T47D (cell line): ENCODE results near the gene SPSB2.
"Not testable (repeated sequence)": the region's sequence is repeated elsewhere in the genome, so short reads cannot be mapped to it uniquely, and the experiment has no call there.

ENCODE experiments used
- DNase-seq, 2 experiments: peaks; one replicate each; pipeline versions ENCODE4 v3.0.0 to v3.0.0-alpha.2; 2011 to 2012; ENCODE audit warnings: low read depth in 1 of 2, low spot score in 1 of 2
- JUND ChIP-seq: IDR thresholded peaks from 2 replicates; pipeline ENCODE4 v1.6.1; 2012; ENCODE audit warnings: low read depth
- in situ Hi-C: cut with HindIII; loops from 2 replicates; pipeline ENCODE4 v1.10.0; 2016; ENCODE audit warnings: low sequenced_read_pairs, low pct_unique_long_range_greater_than_20kb

The SPSB2 gene

DNA sequence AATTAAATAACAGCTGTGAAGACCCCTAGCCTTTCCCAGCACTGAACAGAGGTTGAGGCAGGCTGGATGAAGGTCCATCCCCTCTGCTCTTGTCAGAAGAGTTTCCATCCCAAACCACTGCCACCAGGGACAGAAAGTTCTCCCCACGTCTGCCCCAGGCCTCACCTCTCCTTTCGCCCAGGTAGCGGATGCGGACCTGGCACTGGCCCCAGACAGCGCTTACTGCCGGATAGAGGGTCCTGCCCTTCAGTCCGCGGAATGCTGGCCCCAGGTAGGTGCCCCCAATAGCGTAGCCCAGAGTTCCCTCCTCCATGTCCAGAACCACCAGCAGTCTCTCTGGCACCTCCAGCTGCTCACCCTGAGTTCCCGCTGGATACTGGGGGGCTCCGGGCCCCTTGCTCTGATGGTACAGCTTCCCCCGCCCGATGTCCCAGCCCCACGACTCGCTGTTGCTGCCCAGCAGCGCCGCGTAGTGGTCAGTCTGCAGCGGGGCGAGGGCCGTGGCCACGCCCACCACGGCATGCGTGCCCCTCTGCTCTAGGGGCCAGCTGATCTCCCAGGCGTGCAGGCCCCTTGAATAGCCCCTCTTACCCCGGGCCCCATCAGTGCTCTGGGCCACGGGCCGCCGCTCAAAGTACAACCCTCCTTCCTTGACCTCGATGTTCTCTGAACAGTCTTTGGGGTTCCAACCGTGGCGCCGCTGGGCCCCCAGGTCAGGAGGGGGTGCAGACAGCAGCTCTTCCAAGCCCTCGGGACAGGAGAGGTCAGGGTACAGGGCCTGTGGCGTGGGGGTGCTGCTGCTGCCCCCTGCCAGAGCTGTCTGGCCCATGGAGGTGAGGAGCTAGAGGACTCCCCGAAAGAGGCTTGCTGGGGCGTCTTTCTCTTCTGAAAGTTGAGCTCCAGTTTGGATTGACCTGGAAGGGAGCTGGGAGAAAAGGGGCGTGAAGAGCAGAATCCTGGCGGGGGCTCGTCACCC, 742 bp downstream of the SPSB2 start:
- peak; percentile 17 to 53 for DNase-seq
- in situ Hi-C loops, result no loop called here
- TF ChIP-seq JUND, result no peak

DNA sequence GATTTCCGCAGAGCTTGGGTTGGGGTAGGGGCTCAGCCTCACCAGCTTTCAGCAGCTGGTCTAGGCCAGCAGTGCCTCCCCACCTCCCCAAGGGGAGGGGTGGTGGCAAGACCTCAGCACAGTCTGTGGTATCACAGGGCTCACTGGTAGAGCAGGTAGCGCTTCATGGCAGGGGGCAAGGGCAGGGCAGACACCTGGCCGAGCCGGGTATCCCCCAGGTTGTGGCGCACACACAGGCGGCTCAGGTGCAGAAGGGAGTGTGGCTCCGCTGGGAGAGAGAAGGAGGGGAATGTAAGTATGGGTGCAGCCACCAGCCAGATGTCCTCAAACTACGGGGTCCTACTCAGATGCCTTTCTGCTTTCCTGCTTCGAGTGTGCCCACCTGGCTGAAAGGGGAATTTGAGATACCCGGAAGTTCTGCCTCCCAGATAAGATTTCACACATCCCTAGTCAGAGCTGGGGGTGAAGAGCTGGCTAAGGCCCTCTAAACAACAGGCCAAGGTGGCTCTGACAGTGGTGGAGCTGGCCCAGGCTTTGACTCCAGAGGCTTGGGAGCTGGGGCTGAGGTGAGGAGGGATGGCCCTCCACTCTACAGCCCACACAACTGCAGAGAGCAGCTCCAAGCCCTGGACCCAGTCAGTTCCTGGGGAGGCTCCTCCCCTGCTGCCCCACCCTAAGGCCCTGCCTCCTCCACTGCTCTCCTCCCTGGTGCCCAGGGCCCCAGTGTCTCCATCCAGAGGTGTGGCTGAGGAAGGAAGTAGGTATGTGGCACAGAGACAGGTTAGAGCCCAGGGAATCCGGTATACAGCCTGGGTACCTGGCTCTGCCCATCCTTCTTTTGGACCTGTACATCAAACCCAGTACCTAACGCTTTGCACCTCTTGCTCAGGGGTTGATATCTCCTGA, 1.8 kb downstream of the SPSB2 start:
- in situ Hi-C loops, result no loop called here
- no peak for TF ChIP-seq JUND
- DNase-seq, result no peak

- in situ Hi-C loops, DNase-seq: not testable (repeated sequence)
These were observed 2.8 kb downstream of the SPSB2 start for GRCh38 chr12:6870304-6870703.

DNA sequence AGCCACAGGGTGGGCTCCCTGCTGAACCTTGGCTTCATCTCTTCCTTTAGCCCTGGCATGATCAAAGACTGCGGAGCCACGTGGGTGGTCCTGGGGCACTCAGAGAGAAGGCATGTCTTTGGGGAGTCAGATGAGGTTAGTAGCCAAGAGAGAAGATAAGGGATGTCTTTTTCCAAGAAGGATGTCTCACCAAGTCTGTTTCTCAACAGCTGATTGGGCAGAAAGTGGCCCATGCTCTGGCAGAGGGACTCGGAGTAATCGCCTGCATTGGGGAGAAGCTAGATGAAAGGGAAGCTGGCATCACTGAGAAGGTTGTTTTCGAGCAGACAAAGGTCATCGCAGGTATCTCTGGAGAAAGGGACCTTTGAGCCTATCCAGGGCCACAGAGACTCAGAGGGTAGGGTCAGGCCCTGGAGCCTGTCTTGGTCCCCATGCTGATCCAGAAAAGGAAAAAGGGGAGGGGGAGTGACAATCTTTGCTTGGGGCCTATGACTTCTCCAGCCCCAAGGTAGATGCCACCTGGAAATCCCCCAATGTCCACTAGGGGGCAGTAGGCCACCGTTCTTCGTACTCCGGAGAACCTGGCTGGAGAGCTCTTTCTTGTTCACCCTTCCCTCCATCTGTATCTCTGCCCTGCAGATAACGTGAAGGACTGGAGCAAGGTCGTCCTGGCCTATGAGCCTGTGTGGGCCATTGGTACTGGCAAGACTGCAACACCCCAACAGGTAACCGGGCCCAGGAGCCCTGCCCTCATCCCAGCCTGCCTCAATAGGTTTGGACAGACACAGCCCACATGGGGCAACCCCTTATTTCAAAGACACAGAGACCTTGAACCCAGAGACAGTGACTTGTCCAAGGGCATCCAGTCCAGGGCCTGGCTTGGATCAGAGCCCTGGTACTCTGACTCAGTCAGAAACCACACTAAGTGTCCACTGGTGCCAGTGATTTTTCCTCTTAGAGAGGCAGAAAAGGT, 3.8 kb downstream of the SPSB2 start:
- in situ Hi-C loops, result no loop called here
- peak; percentile 18 to 65 for DNase-seq

GRCh38 chr12:6868211-6869048, 4.7 kb downstream of the SPSB2 start:
- DNase-seq, result no peak
- TF ChIP-seq JUND, result no peak
- in situ Hi-C loops, result no loop called here

More for the DNA sequence above, 3.8 kb downstream of the SPSB2 start:
- TF ChIP-seq JUND, result no peak

DNA sequence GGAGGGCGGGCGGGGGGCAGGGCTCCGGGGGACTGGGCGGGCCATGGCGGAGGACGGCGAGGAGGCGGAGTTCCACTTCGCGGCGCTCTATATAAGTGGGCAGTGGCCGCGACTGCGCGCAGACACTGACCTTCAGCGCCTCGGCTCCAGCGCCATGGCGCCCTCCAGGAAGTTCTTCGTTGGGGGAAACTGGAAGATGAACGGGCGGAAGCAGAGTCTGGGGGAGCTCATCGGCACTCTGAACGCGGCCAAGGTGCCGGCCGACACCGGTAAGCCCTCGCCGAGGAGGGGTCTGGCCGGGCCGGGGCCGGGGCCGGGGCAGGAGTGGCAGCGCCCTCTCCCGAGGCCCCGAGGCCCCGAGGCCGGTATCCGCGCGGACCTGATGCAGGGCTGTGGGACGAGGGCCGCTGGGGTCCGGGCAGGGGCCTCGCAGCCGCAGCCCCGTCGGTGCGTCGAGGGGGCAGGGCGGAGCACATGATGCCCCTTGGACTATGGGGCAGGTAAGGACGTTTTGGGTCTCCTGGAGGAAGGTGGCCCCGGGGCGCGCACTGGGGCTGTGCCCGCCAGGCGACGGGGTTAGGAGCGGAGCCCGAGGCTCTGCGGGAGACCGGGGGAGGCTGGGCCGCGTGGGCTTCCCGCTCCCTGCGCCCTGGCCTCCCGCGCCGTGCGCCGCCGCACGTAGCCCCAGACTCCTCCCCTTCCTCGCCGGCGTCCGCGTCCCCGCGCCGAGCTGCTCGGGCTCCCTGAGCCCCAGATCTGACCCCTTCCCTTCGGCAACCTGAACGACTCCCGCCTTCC, 5.5 kb downstream of the SPSB2 start, which contains the start of gene TPI1:
TPI1 (plus strand) TSS at position 119 of the 798 bp plus-strand sequence; CDS start at position 155, 36 bp downstream.
- in situ Hi-C loops, result no loop called here
- peak; percentile 19 to 58 for DNase-seq
- TF ChIP-seq JUND, result no peak

- DNase-seq, result no peak
- in situ Hi-C loops, result no loop called here
- no peak for TF ChIP-seq JUND
These were observed 6.1 kb downstream of the SPSB2 start for GRCh38 chr12:6866920-6867412.

DNA sequence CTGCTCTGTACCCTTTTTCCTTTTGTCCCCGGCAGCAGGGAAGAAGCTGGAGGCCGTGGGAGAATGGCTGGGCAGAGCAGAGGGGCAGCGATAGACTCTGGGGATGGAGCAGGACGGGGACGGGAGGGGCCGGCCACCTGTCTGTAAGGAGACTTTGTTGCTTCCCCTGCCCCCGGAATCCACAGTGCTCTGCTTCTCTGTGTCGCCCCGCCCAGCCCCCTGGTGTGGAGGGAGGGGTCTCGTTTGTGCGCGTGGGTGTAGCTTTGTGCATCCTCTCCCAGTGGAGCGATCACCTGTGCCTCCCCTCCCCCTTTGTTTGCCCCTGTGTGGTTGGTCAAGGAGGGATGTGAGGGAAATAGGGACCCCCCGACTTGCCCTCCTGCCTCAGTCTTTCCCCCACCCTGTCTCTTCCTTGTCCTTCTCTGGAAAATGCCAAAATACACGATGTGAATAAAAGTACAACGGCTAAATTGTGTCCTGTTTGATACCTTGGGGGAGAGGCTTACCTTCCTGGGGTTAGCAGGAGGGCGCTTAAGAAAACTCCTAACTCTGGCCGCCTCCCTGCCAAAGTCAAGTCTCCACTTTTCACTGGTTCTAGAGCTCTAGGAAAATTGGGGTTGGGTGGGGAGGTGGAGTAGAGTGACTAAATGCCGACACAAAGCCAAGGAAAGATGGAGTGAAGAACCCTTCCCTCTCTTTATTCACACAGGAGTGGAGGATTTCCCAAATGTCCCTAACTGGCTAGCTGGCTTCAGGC, 6.8 kb downstream of the SPSB2 start:
- TF ChIP-seq JUND, result no peak
- no peak for DNase-seq
- in situ Hi-C loops, result no loop called here

- DNase-seq, in situ Hi-C loops: not testable (repeated sequence)
These were observed 7.8 kb downstream of the SPSB2 start for GRCh38 chr12:6865307-6865706.
